HL-60/S4 (cell line): ENCODE measurements around the gene THOC6.
"Not testable (repeated sequence)": the region's sequence is repeated elsewhere in the genome, so short reads cannot be mapped to it uniquely, and the experiment has no call there.

Source experiments
- in situ Hi-C: fragments of 300-500 bp; cut with MboI; formaldehyde crosslinking; loops from 2 replicates; pipeline ENCODE4 v1.14.3; 2022; ENCODE audit warnings: low sequenced_read_pairs

The THOC6 gene

GRCh38 chr16:3052571-3053329, 28.9 kb downstream of the THOC6 start:
- in situ Hi-C loops, result not testable (repeated sequence)

- in situ Hi-C loops, result not testable (repeated sequence)
These were observed 29.5 kb downstream of the THOC6 start for GRCh38 chr16:3053330-3053710.

GRCh38 chr16:3054965-3055733, 31.3 kb downstream of the THOC6 start:
- in situ Hi-C loops, result no loop called here

GRCh38 chr16:3055734-3056115, 31.9 kb downstream of the THOC6 start:
- in situ Hi-C loops, result not testable (repeated sequence)

GRCh38 chr16:3056336-3057180, 32.7 kb downstream of the THOC6 start:
- in situ Hi-C loops, result no loop called here

GRCh38 chr16:3057181-3058138, 33.6 kb downstream of the THOC6 start:
- in situ Hi-C loops, result no loop called here

- in situ Hi-C loops, result no loop called here
These were observed 34.5 kb downstream of the THOC6 start for GRCh38 chr16:3058139-3059030.

- in situ Hi-C loops, result no loop called here
These were observed 35.3 kb downstream of the THOC6 start for GRCh38 chr16:3059041-3059722.

- in situ Hi-C loops, result loop anchor here (5.0 kb wide), 1 partner anchor 68 kb away; no protein-coding TSS in a partner anchor
These were observed 35.9 kb downstream of the THOC6 start for GRCh38 chr16:3059723-3060242.

GRCh38 chr16:3060339-3061127, 36.7 kb downstream of the THOC6 start:
- in situ Hi-C loops, result loop anchor here (5.0 kb wide), 1 partner anchor 67 kb away; no protein-coding TSS in a partner anchor

GRCh38 chr16:3062553-3062952, 38.7 kb downstream of the THOC6 start:
- in situ Hi-C loops, result loop anchor here (5.0 kb wide), 1 partner anchor 65 kb away; no protein-coding TSS in a partner anchor

GRCh38 chr16:3063625-3064386, 40.0 kb downstream of the THOC6 start:
- in situ Hi-C loops, result loop anchor here (5.0 kb wide), 1 partner anchor 63 kb away; no protein-coding TSS in a partner anchor

GRCh38 chr16:3065069-3065741, 41.4 kb downstream of the THOC6 start, which contains the start of gene IL32:
IL32 (plus strand) TSS chr16:3065640; CDS start chr16:3065812, 172 bp downstream.
- in situ Hi-C loops, result no loop called here

- in situ Hi-C loops, result no loop called here
These were observed 42.1 kb downstream of the THOC6 start for GRCh38 chr16:3065742-3066439.

GRCh38 chr16:3066440-3066748, 42.6 kb downstream of the THOC6 start:
- in situ Hi-C loops, result no loop called here

- in situ Hi-C loops, result no loop called here
These were observed 44.7 kb downstream of the THOC6 start for GRCh38 chr16:3068487-3068886.
